Karpas-422 (cell line): ENCODE results near the gene ACOT7. TPM values are rescaled to one million over a fixed set of nuclear protein-coding genes. Genes with fewer than 3 reads are reported as not detected.

ENCODE experiments used
- DNase-seq: peaks from one replicate; pipeline ENCODE4 v3.0.0-alpha.2; 2015
- H2AFZ ChIP-seq: fragments of 200-600 bp; sonication (generic); 2 replicates; pipeline ENCODE4 v1.6.1; 2014; ENCODE audit warnings: antibody characterized with exemption, low read length, mixed read lengths
- H3K27ac ChIP-seq: fragments of 200-600 bp; sonication (generic); 2 replicates; pipeline ENCODE4 v1.5.1; 2014; ENCODE audit warnings: mild to moderate bottlenecking, low read length, moderate library complexity
- H3K27me3 ChIP-seq: fragments of 200-600 bp; sonication (generic); 2 replicates; pipeline ENCODE4 v1.6.1; 2014; ENCODE audit warnings: low read length, mixed read lengths
- H3K36me3 ChIP-seq: fragments of 200-600 bp; sonication (generic); 2 replicates; pipeline ENCODE4 v1.6.1; 2014; ENCODE audit warnings: low read length, mixed read lengths; ENCODE audit not compliant: insufficient read depth
- H3K4me1 ChIP-seq: fragments of 200-600 bp; sonication (generic); 2 replicates; pipeline ENCODE4 v1.6.1; 2014; ENCODE audit warnings: mild to moderate bottlenecking, low read length, mixed read lengths
- H3K4me2 ChIP-seq: fragments of 200-600 bp; sonication (generic); 2 replicates; pipeline ENCODE4 v1.6.1; 2014; ENCODE audit warnings: low read length, low read depth, mild to moderate bottlenecking; ENCODE audit not compliant: poor library complexity, severe bottlenecking
- H3K4me3 ChIP-seq: fragments of 200-600 bp; sonication (generic); 2 replicates; pipeline ENCODE4 v1.5.1; 2014; ENCODE audit warnings: mild to moderate bottlenecking, antibody characterized with exemption, low read length, mixed read lengths
- H3K79me2 ChIP-seq: fragments of 200-600 bp; sonication (generic); 2 replicates; pipeline ENCODE4 v1.6.1; 2014; ENCODE audit warnings: mild to moderate bottlenecking, low read length, mixed read lengths
- H3K9ac ChIP-seq: fragments of 200-600 bp; sonication (generic); 2 replicates; pipeline ENCODE4 v1.6.0; 2014; ENCODE audit warnings: low read length
- H3K9me2 ChIP-seq: fragments of 200-600 bp; sonication (generic), shearing (Covaris generic); replicated peaks from 2 replicates; pipeline ENCODE4 v1.6.0; 2014; ENCODE audit warnings: mild to moderate bottlenecking, low read length, moderate library complexity; ENCODE audit not compliant: insufficient read depth
- H3K9me3 ChIP-seq: fragments of 300-700, 200-600 bp; sonication (generic); 2 replicates; pipeline ENCODE4 v1.6.1; 2014; ENCODE audit warnings: low read length, mixed read lengths
- H4K20me1 ChIP-seq: fragments of 200-600 bp; sonication (generic); 2 replicates; pipeline ENCODE4 v1.6.1; 2014; ENCODE audit warnings: mild to moderate bottlenecking, antibody characterized with exemption, low read length, low read depth; ENCODE audit not compliant: insufficient read depth
- total RNA-seq: library from RNA; depleted of rRNA; stranded (reverse); fragments of >200 nt; shearing (Covaris generic); gene quantifications from 2 replicates; pipeline ENCODE4 v1.2.3, GENCODE V29; 2014; ENCODE audit warnings: low replicate concordance

Gene ACOT7
- total RNA-seq, 1 experiment from 2014 or later, result 11.8 TPM

- no peak for DNase-seq
- no peak overlapping the region for H3K4me3 ChIP-seq
- no peak overlapping the region for H3K9ac ChIP-seq
- H3K4me2 ChIP-seq, result no peak overlapping the region
- H3K9me3 ChIP-seq, result no peaks in the 10 kb centered on the region
- H3K79me2 ChIP-seq, result no peaks in the 10 kb centered on the region
- no peaks in the 10 kb centered on the region for H3K36me3 ChIP-seq
- H2AFZ ChIP-seq, result no peak overlapping the region
- no peak overlapping the region for H3K27ac ChIP-seq
- no peaks in the 10 kb centered on the region for H3K9me2 ChIP-seq
- H3K27me3 ChIP-seq, result no peaks in the 10 kb centered on the region
- no peaks in the 10 kb centered on the region for H4K20me1 ChIP-seq
- no peaks in the 10 kb centered on the region; the same call in 1 of the 2 replicates for H3K4me1 ChIP-seq
Observed at GRCh38 chr1:6332821-6333220, 60.7 kb downstream of the ACOT7 start.

- no peak overlapping the region for H3K9ac ChIP-seq
- no peaks in the 10 kb centered on the region for H4K20me1 ChIP-seq
- H3K36me3 ChIP-seq, result no peaks in the 10 kb centered on the region
Observed at GRCh38 chr1:6331543-6332273, 61.9 kb downstream of the ACOT7 start.

GRCh38 chr1:6330410-6330911 is 63.1 kb downstream of the ACOT7 start:
- H3K9me2 ChIP-seq, result no peaks in the 10 kb centered on the region
- H3K4me2 ChIP-seq, result no peak overlapping the region
- H3K79me2 ChIP-seq, result no peaks in the 10 kb centered on the region
- H3K27me3 ChIP-seq, result no peaks in the 10 kb centered on the region
- H3K9me3 ChIP-seq, result no peaks in the 10 kb centered on the region
- no peak overlapping the region for H3K4me3 ChIP-seq
- no peak for DNase-seq
- H3K36me3 ChIP-seq, result no peaks in the 10 kb centered on the region
- no peaks in the 10 kb centered on the region for H4K20me1 ChIP-seq
- H3K9ac ChIP-seq, result no peak overlapping the region
- H3K27ac ChIP-seq, result no peak overlapping the region
- no peak overlapping the region for H2AFZ ChIP-seq
- H3K4me1 ChIP-seq, result no peaks in the 10 kb centered on the region

More at GRCh38 chr1:6331543-6332273, 61.9 kb downstream of the ACOT7 start:
- no peak overlapping the region for H2AFZ ChIP-seq
- H3K4me3 ChIP-seq, result no peak overlapping the region
- no peaks in the 10 kb centered on the region for H3K9me2 ChIP-seq
- DNase-seq, result no peak
- no peaks in the 10 kb centered on the region for H3K27me3 ChIP-seq
- H3K79me2 ChIP-seq, result no peaks in the 10 kb centered on the region
- H3K9me3 ChIP-seq, result no peaks in the 10 kb centered on the region
- H3K27ac ChIP-seq, result no peak overlapping the region
- H3K4me2 ChIP-seq, result no peak overlapping the region
- no peaks in the 10 kb centered on the region; the same call in 1 of the 2 replicates for H3K4me1 ChIP-seq

- H3K9me2 ChIP-seq, result no peaks in the 10 kb centered on the region
- no peak overlapping the region for H3K4me2 ChIP-seq
- H3K4me1 ChIP-seq, result no peaks in the 10 kb centered on the region
- no peaks in the 10 kb centered on the region for H3K79me2 ChIP-seq
- no peaks in the 10 kb centered on the region for H4K20me1 ChIP-seq
- no peaks in the 10 kb centered on the region for H3K27me3 ChIP-seq
- no peak overlapping the region for H3K9ac ChIP-seq
- no peak for DNase-seq
- H3K36me3 ChIP-seq, result no peaks in the 10 kb centered on the region
- no peak overlapping the region for H2AFZ ChIP-seq
- H3K27ac ChIP-seq, result no peak overlapping the region
- H3K9me3 ChIP-seq, result no peaks in the 10 kb centered on the region
- H3K4me3 ChIP-seq, result no peak overlapping the region
Observed at GRCh38 chr1:6329851-6330250, 63.7 kb downstream of the ACOT7 start.

GRCh38 chr1:6329396-6329795 is 64.2 kb downstream of the ACOT7 start:
- Histone ChIP-seq H3K4me1 (no peaks in the 10 kb centered on the region), H2AFZ (no peak overlapping the region), H3K4me3 (no peak overlapping the region), H3K79me2 (no peaks in the 10 kb centered on the region), H3K27me3 (no peaks in the 10 kb centered on the region), H3K9ac (no peak overlapping the region), H3K36me3 (no peaks in the 10 kb centered on the region), H3K4me2 (no peak overlapping the region), H4K20me1 (no peaks in the 10 kb centered on the region), H3K27ac (no peak overlapping the region), H3K9me2 (no peaks in the 10 kb centered on the region), H3K9me3 (no peaks in the 10 kb centered on the region)
- DNase-seq, result no peak

GRCh38 chr1:6328696-6329095 is 64.9 kb downstream of the ACOT7 start:
- no peaks in the 10 kb centered on the region for H3K79me2 ChIP-seq
- H3K4me2 ChIP-seq, result no peak overlapping the region
- H3K4me3 ChIP-seq, result no peak overlapping the region

GRCh38 chr1:6328091-6328490 is 65.5 kb downstream of the ACOT7 start:
- H3K4me1 ChIP-seq, result no peaks in the 10 kb centered on the region
- H3K9me2 ChIP-seq, result no peaks in the 10 kb centered on the region
- no peak overlapping the region for H3K9ac ChIP-seq
- no peaks in the 10 kb centered on the region for H3K79me2 ChIP-seq
- no peak for DNase-seq
- H3K4me3 ChIP-seq, result no peak overlapping the region
- H3K36me3 ChIP-seq, result no peaks in the 10 kb centered on the region
- H4K20me1 ChIP-seq, result no peaks in the 10 kb centered on the region
- no peaks in the 10 kb centered on the region for H3K9me3 ChIP-seq
- H3K4me2 ChIP-seq, result no peak overlapping the region
- no peaks in the 10 kb centered on the region for H3K27me3 ChIP-seq
- H3K27ac ChIP-seq, result no peak overlapping the region
- H2AFZ ChIP-seq, result no peak overlapping the region

More at GRCh38 chr1:6328696-6329095, 64.9 kb downstream of the ACOT7 start:
- Histone ChIP-seq H2AFZ (no peak overlapping the region), H3K27me3 (no peaks in the 10 kb centered on the region), H3K36me3 (no peaks in the 10 kb centered on the region), H3K9ac (no peak overlapping the region), H3K27ac (no peak overlapping the region), H3K4me1 (no peaks in the 10 kb centered on the region), H3K9me2 (no peaks in the 10 kb centered on the region), H4K20me1 (no peaks in the 10 kb centered on the region), H3K9me3 (no peaks in the 10 kb centered on the region)
- no peak for DNase-seq

- H4K20me1 ChIP-seq, result no peaks in the 10 kb centered on the region
- H3K9me2 ChIP-seq, result no peaks in the 10 kb centered on the region
- no peak overlapping the region for H3K4me2 ChIP-seq
- H3K79me2 ChIP-seq, result no peaks in the 10 kb centered on the region
- H3K27ac ChIP-seq, result no peak overlapping the region
- no peaks in the 10 kb centered on the region for H3K9me3 ChIP-seq
- no peaks in the 10 kb centered on the region for H3K27me3 ChIP-seq
- no peak overlapping the region for H3K9ac ChIP-seq
- no peak overlapping the region for H2AFZ ChIP-seq
- no peaks in the 10 kb centered on the region for H3K36me3 ChIP-seq
- DNase-seq, result no peak
- H3K4me3 ChIP-seq, result no peak overlapping the region
- H3K4me1 ChIP-seq, result no peaks in the 10 kb centered on the region
Observed at GRCh38 chr1:6325482-6325881, 68.1 kb downstream of the ACOT7 start.
